CD4-positive, alpha-beta T cell treated with Interleukin-17A for 4 hours (primary cell): Measurements from ENCODE around the gene NFKBIE.
"Not testable (repeated sequence)": the region's sequence is repeated elsewhere in the genome, so short reads cannot be mapped to it uniquely, and the experiment has no call there.

Experiments
- DNase-seq: peaks from one replicate; pipeline ENCODE4 v3.0.0-alpha.2; 2020; ENCODE audit warnings: mixed read lengths

The NFKBIE gene

GRCh38 chr6:44238687-44239350 lies 26.5 kb downstream of the NFKBIE start:
- no peak for DNase-seq

GRCh38 chr6:44237813-44238433 lies 27.4 kb downstream of the NFKBIE start:
- peak; percentile 87 for DNase-seq

GRCh38 chr6:44237021-44237812 lies 28.1 kb downstream of the NFKBIE start:
- DNase-seq = peak; percentile 85

- DNase-seq = no peak
These were observed 29.3 kb downstream of the NFKBIE start for GRCh38 chr6:44235891-44236516.

GRCh38 chr6:44235269-44235668 lies 30.1 kb downstream of the NFKBIE start:
- no peak for DNase-seq

- no peak for DNase-seq
These were observed 31.0 kb downstream of the NFKBIE start for GRCh38 chr6:44234101-44235025.

- no peak for DNase-seq
These were observed 31.7 kb downstream of the NFKBIE start for GRCh38 chr6:44233567-44234100.

GRCh38 chr6:44232676-44233566 lies 32.4 kb downstream of the NFKBIE start:
- DNase-seq = no peak

- not testable (repeated sequence) for DNase-seq
These were observed 33.9 kb downstream of the NFKBIE start for GRCh38 chr6:44231426-44231825.

GRCh38 chr6:44230034-44230675 lies 35.2 kb downstream of the NFKBIE start:
- no peak for DNase-seq

- no peak for DNase-seq
These were observed 35.8 kb downstream of the NFKBIE start for GRCh38 chr6:44229376-44230033.

GRCh38 chr6:44228836-44229235 lies 36.5 kb downstream of the NFKBIE start:
- no peak for DNase-seq

- no peak for DNase-seq
These were observed 36.9 kb downstream of the NFKBIE start for GRCh38 chr6:44228433-44228832.

- no peak for DNase-seq
These were observed 37.3 kb downstream of the NFKBIE start for GRCh38 chr6:44228031-44228430.

- DNase-seq = no peak
These were observed 38.1 kb downstream of the NFKBIE start for GRCh38 chr6:44227148-44227793.

GRCh38 chr6:44226368-44227147 lies 38.8 kb downstream of the NFKBIE start:
- DNase-seq = no peak

- DNase-seq = no peak
These were observed 39.6 kb downstream of the NFKBIE start for GRCh38 chr6:44225579-44226325.

- DNase-seq = no peak
These were observed 40.4 kb downstream of the NFKBIE start for GRCh38 chr6:44224965-44225305.
